ENCODE data around the gene CCNQ.

Gene CCNQ

DNA sequence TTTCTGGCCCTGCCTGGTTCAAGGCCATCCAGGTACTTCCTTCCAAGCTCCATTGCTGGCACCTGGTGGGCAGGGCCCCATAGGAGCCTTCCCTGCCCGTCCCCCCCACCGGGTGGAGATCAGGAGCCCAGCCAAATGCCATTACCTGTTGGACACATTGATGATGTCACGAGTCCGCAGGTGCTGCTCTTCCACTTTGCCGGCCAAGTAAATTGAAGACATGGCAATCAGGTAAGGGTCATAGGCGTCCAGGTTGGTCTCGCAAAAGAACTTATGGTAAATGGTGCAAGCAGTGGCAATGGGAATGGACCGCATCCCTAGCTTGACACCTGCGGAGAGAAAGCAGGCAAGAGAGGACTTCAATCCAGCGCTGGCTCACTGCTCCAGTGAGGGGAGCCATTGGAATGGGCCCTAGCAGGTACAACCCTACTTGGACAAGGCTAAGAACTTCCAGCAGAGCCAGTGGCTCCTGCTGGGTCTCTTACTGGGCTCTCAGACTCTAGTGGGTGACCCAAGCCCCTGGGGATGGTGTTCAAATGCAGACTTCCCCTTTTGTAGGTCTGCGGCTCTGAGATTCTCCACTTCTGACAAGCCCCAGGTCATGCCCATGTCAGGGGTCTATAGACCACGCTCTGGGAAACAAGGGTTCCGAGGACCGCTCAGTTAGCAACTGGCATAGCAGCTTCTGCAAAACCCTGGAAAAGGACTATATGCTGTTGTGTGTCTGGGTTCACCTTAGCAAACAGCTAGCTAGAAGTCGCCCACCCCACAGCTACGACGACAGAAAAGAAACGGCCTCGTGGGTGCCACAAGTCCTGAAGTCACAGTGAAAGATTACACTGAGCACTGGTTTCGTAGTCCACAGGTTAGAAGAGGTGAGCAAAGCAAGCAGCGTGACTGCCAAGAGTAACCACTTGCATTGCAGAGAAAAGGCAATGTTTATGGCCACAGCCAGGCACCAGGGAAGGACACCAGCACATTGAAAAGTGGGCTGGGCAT is 2.8 kb downstream of the CCNQ start:
- DNase-seq (ENCODE audit: low spot score): no peak

DNA sequence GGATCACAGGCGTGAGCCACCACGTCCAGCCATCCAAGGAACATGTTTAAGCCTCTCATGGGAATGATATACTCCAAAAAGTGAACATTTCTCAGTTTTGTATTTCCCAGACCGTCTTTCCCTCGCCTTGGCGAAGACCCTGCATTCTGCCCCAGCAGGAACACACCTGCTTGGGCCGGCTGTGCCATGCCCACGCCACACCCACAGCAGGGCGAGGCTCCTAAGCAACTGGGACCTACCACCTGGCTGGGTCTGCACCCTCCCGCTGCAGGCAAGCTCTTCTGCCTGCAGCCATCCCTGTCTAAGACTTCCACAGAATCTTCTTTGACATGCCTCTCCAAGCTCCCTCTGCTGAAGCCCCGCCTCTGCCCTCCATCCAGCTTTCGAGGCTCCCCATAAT is 3.6 kb downstream of the CCNQ start:
- DNase-seq (ENCODE audit: low spot score): no peak

GRCh38 chrX:153593811-153594500 is 5.0 kb downstream of the CCNQ start:
- no peak for DNase-seq (ENCODE audit: low spot score)

DNA sequence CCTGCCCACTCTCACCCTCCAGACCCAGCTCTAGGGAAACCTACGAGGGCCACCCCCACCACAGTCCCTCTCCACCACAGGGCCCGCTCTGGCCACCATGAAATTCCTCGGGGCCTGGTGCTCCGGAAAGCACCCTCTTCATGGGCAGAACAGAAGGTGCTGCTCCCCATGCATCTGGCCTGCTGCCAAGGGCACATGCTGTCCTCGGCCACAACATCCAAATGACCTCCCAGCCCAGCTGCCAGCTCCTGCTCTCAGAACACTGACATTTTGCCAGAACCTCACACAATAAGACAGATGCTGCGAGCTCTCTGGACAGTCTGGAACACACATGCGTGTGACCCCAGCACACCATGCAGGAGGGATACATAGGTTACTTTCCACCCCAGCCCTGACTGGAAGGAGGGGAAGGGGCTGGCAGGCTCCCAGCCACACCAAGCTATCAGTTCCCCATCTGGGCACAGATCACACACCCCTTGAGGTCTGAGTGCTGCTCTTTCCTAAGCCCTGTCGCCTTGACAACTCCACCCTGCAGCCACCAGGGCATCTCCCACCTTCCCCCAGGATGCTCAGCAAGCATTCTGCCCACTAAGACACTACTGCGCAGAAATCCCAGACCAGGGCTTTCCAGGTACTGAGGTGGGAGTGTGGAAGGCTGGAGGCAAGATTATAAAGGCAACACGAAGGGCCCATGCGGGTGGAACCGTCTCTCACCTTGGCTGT is 5.8 kb downstream of the CCNQ start:
- DNase-seq (ENCODE audit: low spot score): no peak

DNA sequence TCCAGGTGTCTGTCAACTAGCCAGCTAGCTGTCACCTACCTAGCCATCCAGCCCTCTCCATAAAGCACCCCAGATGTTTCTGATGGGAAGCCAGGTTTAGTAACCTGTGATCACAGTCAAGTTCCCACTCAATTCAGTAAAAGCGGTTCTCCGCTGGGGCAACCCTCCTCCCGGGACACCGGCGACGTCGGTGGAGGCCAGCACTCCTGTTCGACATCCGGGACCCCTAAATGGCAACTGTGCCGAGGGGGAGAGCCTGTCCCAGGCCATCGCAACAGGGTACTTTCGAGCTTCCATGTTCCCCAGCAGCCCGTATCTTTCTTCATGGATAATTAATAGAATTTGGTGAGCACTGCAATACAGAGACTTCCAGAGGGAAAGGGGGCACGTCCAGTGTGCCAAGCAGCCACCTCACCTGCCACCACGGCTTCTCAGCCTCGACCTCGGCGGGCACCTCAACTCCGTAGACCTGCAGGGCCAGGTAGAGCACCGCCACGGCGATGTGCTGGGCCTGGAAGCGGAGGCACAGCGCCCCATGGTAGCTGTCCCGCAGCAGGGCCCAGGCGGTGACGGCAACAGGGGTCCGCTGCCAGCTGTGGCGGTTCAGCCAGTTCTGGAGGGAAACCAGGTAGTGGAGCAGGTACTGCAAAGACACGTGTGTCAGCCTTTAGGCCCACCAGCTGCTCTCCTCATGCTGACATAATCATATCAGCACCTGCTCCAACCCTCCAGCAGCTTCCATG is 6.7 kb downstream of the CCNQ start:
- no peak for DNase-seq (ENCODE audit: low spot score)

GRCh38 chrX:153590961-153591956 is 7.7 kb downstream of the CCNQ start:
- DNase-seq (ENCODE audit: low spot score): no peak

DNA sequence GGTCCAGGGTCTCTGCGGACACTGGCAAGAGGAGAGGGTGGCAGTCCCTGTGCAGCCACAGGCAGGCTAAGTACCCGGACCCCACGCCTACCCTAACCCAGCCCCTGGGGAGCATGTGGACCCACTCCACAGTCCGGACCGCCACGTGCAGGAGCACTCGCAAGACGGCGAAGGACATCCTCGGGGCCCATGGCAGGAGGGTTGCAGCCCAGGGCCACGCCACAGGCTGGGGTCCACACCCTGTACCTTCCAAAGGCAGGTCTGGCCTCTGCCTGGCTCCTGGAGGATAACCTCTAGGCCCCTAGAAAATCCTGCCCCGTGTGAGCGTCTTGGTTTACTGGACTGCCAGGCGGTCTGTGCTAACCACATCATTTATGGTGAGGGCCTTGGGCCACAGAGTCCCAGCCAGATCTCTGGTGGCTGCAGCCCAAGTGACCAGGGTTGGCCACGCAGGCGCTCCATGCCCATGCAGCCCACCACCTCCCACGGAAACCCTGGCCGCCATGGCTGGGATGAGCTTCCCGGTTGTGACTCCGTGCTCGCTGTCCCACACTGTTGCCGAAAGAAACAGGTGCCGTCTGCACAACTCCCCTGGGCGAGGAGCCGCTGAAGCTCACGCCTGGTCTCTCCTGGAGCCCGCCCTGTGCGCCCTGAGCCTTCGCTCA is 10.0 kb downstream of the CCNQ start:
- no peak for DNase-seq (ENCODE audit: low spot score)

DNA sequence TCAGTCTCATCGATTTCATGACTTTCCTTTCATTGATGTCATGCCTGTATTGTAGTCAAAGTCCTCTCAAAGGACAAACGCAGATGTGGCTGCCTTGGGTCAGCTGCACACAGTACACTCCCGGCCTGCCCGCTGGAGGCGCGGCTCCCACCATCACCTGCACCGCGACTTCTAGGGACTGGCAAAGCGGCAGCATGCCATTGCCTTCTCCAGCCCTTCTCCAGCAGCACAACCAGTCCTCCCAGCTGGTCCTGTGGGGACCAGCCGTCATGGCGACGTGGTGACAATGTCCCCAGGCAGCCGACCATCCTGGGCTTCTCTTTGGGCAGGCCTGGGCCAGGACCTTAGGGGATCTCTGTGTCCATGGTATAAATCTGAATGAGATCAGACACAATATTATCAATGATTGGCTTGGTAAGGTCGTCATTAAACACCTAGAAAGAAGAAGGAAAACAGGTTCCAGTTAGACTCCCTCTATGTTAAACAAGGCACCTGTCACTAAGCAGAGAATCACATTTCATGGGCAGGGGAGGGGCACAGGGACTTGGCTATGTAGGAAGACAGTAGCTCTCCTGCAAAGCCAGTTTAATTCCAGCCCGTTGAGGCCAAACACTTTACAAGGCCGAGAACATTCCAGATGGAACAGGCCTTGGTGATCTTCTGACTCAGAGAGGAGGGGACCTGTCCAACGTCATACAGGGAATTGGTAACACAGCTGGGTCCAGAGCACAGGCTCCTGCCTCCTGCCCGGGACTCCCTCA is 10.7 kb downstream of the CCNQ start:
- DNase-seq (ENCODE audit: low spot score): no peak

GRCh38 chrX:153587342-153587741 is 11.6 kb downstream of the CCNQ start:
- no peak for DNase-seq (ENCODE audit: low spot score)

- DNase-seq (ENCODE audit: low spot score): no peak
Measured at GRCh38 chrX:153585827-153586226, 13.1 kb downstream of the CCNQ start.

DNA sequence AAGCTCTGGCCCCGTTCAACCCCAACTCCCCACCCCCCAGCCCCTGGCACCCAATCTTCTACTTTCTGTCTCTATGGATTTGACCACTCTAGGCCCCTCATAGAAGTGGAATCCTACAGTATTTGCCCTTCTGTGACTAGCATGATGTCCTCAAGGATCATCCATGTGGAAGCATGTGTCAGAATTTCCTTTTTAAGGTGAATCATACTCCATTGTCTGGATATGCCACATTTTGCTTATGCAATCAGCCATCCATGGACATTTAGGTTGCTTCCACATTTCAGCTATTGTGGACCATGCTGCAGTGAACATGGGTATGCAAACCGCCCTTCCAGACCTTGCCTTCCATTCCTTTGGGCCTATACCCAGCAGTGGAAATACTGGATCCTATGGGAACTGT is 15.5 kb downstream of the CCNQ start:
- no peak for DNase-seq (ENCODE audit: low spot score)

GRCh38 chrX:153582896-153583295 is 16.0 kb downstream of the CCNQ start:
- DNase-seq (ENCODE audit: low spot score): peak; percentile 58

DNA sequence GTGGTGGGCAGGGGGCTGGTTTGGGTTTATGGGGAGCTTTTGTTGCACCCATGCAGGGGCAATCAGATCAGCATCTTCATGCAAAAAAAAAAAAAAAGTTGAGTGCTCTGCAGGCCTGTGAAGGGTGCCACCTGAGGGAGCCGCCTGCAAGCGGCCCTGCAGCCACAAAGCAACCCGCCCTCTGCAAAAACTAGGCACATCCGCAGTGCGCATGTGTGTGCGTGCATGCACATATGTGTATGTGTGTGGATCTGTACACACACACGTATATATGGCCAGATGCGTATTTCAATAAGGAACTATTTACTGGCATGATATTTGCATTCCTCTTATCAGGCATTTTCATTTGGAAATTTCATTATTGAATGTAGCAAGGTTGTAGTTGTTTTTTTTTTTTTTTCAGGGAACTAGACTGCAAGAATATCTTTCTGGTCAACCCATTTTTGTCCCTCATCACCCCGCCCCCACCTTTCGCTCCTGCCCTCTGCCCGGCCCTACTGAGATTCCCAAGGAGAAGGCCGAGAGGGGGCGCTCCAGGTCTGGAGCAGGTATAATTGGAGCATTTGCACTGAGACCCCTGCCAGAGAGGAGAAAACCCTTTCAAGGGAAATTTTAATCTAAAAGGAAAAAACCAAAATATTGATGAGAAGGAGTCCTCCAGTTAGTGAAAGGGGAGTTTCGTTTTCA is 18.1 kb downstream of the CCNQ start:
- peak; percentile 3 for DNase-seq (ENCODE audit: low spot score)

DNA sequence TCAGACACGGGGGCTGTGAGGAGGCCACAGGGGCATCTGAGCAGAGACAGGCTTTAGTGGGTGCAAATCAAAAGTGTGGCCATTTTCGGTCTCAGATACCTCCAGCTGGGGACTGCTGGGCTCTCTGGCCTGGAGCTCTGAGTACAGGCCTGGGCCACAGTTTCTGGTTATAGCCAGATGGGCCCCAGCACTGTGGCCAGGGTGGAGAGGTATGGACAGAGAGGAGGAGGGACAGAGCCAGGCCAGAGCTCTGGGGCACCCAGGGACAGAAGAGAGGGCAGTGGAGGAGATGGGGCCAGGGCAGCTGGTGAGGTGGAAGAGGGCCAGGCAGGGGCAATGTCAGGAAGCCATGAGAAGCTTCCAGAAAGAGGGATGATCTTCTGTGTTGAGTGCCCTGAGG is 20.1 kb downstream of the CCNQ start:
- DNase-seq (ENCODE audit: low spot score): no peak

GRCh38 chrX:153578200-153578835 is 20.6 kb downstream of the CCNQ start:
- DNase-seq (ENCODE audit: low spot score): no peak

DNA sequence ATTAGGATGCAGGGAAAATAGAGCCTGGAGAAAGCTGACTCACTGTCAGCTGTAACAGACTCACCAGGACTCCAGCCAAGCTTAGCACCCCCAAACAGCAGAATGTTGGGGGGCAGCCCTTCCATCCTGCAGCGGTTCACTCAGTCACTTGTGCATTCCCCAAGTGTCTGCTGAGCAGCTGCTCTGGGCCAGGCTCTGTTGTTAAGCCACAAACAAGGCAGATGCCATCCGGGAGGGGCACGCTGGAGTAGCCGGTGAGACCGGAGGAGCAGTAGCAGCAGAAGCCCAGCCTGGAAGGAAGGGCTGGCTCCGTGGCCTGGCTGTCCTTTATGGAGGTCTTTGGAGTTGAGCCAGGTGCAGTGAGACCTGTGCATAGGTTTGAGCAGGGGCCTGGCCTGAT is 22.0 kb downstream of the CCNQ start:
- DNase-seq (ENCODE audit: low spot score): no peak

DNA sequence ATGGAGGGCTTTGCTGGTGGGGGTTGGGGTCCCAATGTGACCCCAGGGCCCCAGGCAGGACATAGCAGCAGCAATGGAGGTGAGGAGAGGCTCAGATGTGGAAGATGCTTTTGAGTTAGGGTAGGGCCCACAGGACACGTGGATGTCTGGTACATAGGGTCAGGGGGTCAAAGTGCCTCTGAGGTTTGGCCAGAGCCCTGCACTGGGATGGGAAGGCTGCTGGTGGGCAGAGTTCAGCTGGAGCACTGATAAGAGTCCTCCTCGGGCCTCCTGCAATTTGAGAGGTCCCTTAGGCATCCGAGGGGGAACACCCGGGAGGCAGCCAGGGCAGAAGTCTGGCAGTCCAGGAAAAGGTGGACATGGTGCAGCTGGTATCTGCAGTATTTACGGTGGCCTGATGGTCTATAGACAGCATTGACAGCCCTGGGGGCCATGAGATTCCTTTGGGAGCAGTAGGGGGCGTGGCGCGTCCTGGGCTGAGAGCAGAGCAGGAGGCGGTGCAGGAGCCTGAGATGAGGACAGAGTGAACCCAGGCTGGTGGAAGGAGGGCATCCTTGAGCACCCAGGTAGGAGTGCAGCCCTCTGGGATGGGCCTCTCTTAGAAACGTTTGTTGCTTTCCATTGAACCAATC is 22.6 kb downstream of the CCNQ start:
- DNase-seq (ENCODE audit: low spot score): no peak

GRCh38 chrX:153573984-153574383 is 25.0 kb downstream of the CCNQ start:
- no peak for DNase-seq (ENCODE audit: low spot score)

Measured in CD4-positive, alpha-beta T cell treated with Interleukin-2 at 100 ng/mL for 4 hours (primary cell).